Measurements from ENCODE around the gene PLTP.

DNA sequence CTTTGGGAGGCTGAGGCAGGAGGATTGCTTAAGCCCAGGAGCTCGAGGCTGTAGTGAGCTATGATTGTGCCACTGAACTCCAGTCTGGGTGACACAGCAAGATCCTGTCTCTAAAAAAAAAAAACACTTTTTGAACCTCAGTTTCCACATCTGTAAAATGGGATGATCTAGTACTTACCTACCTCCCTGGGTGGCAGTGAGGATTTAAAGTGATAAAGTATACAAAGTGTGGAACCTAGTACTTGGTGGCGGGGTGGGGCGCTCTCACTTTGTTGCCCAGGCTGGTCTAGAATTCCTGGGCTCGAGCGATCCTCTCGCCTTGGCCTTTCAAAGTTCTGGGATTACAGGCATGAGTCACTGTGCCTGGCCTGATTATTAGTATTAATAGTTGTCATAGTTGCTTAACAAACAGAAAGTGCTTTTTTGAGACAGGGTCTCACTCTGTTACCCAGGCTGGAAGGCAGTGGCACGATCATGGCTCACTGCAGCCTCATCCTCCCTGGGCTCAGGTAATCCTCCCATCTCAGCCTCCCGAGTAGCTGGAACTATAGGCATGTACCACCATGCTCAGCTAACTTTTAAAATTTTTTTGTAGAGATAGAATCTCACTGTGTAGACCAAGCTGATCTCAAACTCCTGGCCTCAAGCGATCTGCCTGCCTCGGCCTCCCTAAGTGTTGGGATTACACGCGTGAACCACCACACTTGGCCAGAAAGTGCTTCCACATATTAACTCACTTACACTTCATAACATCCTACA is 7.0 kb upstream of the PLTP start:
- TF ChIP-seq, protein P1, sequence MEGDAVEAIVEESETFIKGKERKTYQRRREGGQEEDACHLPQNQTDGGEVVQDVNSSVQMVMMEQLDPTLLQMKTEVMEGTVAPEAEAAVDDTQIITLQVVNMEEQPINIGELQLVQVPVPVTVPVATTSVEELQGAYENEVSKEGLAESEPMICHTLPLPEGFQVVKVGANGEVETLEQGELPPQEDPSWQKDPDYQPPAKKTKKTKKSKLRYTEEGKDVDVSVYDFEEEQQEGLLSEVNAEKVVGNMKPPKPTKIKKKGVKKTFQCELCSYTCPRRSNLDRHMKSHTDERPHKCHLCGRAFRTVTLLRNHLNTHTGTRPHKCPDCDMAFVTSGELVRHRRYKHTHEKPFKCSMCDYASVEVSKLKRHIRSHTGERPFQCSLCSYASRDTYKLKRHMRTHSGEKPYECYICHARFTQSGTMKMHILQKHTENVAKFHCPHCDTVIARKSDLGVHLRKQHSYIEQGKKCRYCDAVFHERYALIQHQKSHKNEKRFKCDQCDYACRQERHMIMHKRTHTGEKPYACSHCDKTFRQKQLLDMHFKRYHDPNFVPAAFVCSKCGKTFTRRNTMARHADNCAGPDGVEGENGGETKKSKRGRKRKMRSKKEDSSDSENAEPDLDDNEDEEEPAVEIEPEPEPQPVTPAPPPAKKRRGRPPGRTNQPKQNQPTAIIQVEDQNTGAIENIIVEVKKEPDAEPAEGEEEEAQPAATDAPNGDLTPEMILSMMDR (IDR thresholded peaks at IDR 0.05; ENCODE audit: insufficient read depth, low read length, poor library complexity, severe bottlenecking): no peak
- TF ChIP-seq EZH2phosphoT487 (conservative IDR thresholded peaks at IDR 0.05; ENCODE audit: low read length): no peak

All from SU-DHL-6 (cell line).